ENCODE results near the gene CYFIP2.
A peak's percentile ranks its signal among the peaks of the same experiment; 100 is the strongest.

Gene CYFIP2

GRCh38 chr5:157290156-157290980, 24.4 kb downstream of the CYFIP2 start:
- H3K18ac ChIP-seq (ENCODE audit: low read length), result no peak overlapping the region
- no peak overlapping the region for H4K8ac ChIP-seq (ENCODE audit: low read depth, low read length)
- no peak overlapping the region for H4K91ac ChIP-seq (ENCODE audit: low read depth, low read length, poor library complexity)
- H3K4me1 ChIP-seq (ENCODE audit: control insufficient read depth in 2 of 2, insufficient read depth in 1 of 2, low read depth in 1 of 2, low read length in 2 of 2), result peaks cover 0 to 2% of the 10 kb centered on the region in 2 donors
- H2AK5ac ChIP-seq (ENCODE audit: low read depth, low read length), result no peak overlapping the region
- H2AFZ ChIP-seq (ENCODE audit: low read length), result no peak overlapping the region
- H3K79me1 ChIP-seq (ENCODE audit: low read depth, low read length), result no peaks in the 10 kb centered on the region
- H2BK120ac ChIP-seq (ENCODE audit: low read depth, low read length), result no peak overlapping the region
- H3K36me3 ChIP-seq (replicated peaks in 1 of 2; ENCODE audit: control insufficient read depth in 2 of 2, insufficient read depth in 2 of 2, low read length in 2 of 2), result peaks cover 20 to 96% of the 10 kb centered on the region in 2 donors
- H2BK12ac ChIP-seq (ENCODE audit: low read length), result no peak overlapping the region
- H3K9ac ChIP-seq (ENCODE audit: low read depth, low read length, poor library complexity), result no peak overlapping the region
- H3K27me3 ChIP-seq (ENCODE audit: control insufficient read depth in 3 of 3, insufficient read depth in 3 of 3, low read depth in 1 of 3, low read length in 3 of 3), result no peaks in the 10 kb centered on the region
- H2BK5ac ChIP-seq (ENCODE audit: low read length), result no peak overlapping the region
- H3K4me3 ChIP-seq (ENCODE audit: low read length in 2 of 2), result no peak overlapping the region
- H3K23ac ChIP-seq (ENCODE audit: low read depth, low read length, poor library complexity), result no peak overlapping the region
- H3K14ac ChIP-seq (ENCODE audit: low read length), result no peak overlapping the region
- no peaks in the 10 kb centered on the region for H3K9me3 ChIP-seq (replicated peaks in 1 of 2; ENCODE audit: control insufficient read depth in 2 of 2, insufficient read depth in 1 of 2, low read depth in 1 of 2, low read length in 2 of 2)
- no peak overlapping the region for H3K4ac ChIP-seq (ENCODE audit: low read length)
- no CpG with 5 or more reads among the region's 6 CpGs for WGBS, 2 donors (ENCODE audit: extremely low coverage in 2 of 2, insufficient read length in 2 of 2, insufficient replicate concordance in 1 of 2)
- H3K4me2 ChIP-seq (ENCODE audit: insufficient read depth, low read length, poor library complexity, severe bottlenecking), result no peak overlapping the region
- no peak overlapping the region for H3K27ac ChIP-seq (replicated peaks; ENCODE audit: low read length)
- H2BK15ac ChIP-seq (ENCODE audit: low read length), result no peak overlapping the region
- DNase-seq (ENCODE audit: low spot score), result no peak

- Histone ChIP-seq H3K27ac (replicated peaks; ENCODE audit: low read length) (no peak overlapping the region), H3K4me2 (ENCODE audit: insufficient read depth, low read length, poor library complexity, severe bottlenecking) (no peak overlapping the region), H2BK15ac (ENCODE audit: low read length) (no peak overlapping the region), H2AK5ac (ENCODE audit: low read depth, low read length) (no peak overlapping the region), H3K23ac (ENCODE audit: low read depth, low read length, poor library complexity) (no peak overlapping the region), H3K79me1 (ENCODE audit: low read depth, low read length) (no peaks in the 10 kb centered on the region), H3K27me3 (ENCODE audit: control insufficient read depth in 3 of 3, insufficient read depth in 3 of 3, low read depth in 1 of 3, low read length in 3 of 3) (no peaks in the 10 kb centered on the region), H4K91ac (ENCODE audit: low read depth, low read length, poor library complexity) (no peak overlapping the region), H2BK120ac (ENCODE audit: low read depth, low read length) (no peak overlapping the region), H4K8ac (ENCODE audit: low read depth, low read length) (no peak overlapping the region), H2BK5ac (ENCODE audit: low read length) (no peak overlapping the region), H3K4me1 (ENCODE audit: control insufficient read depth in 2 of 2, insufficient read depth in 1 of 2, low read depth in 1 of 2, low read length in 2 of 2) (peaks cover 0 to 2% of the 10 kb centered on the region in 2 donors), H3K9me3 (replicated peaks in 1 of 2; ENCODE audit: control insufficient read depth in 2 of 2, insufficient read depth in 1 of 2, low read depth in 1 of 2, low read length in 2 of 2) (no peaks in the 10 kb centered on the region), H3K36me3 (replicated peaks in 1 of 2; ENCODE audit: control insufficient read depth in 2 of 2, insufficient read depth in 2 of 2, low read length in 2 of 2) (peaks cover 19 to 96% of the 10 kb centered on the region in 2 donors), H2BK12ac (ENCODE audit: low read length) (no peak overlapping the region), H3K9ac (ENCODE audit: low read depth, low read length, poor library complexity) (no peak overlapping the region), H3K4me3 (ENCODE audit: low read length in 2 of 2) (no peak overlapping the region), H3K18ac (ENCODE audit: low read length) (no peak overlapping the region), H3K4ac (ENCODE audit: low read length) (no peak overlapping the region), H2AFZ (ENCODE audit: low read length) (no peak overlapping the region), H3K14ac (ENCODE audit: low read length) (peak overlapping the region; percentile 49)
- WGBS, 2 donors (ENCODE audit: extremely low coverage in 2 of 2, insufficient read length in 2 of 2, insufficient replicate concordance in 1 of 2), result no CpG with 5 or more reads among the region's 10 CpGs
- no peak for DNase-seq (ENCODE audit: low spot score)
Measured at GRCh38 chr5:157290981-157291711, 25.2 kb downstream of the CYFIP2 start.

- Histone ChIP-seq H4K8ac (ENCODE audit: low read depth, low read length) (no peak overlapping the region), H3K4me3 (ENCODE audit: low read length in 2 of 2) (no peak overlapping the region), H3K36me3 (replicated peaks in 1 of 2; ENCODE audit: control insufficient read depth in 2 of 2, insufficient read depth in 2 of 2, low read length in 2 of 2) (peaks cover 14 to 96% of the 10 kb centered on the region in 2 donors), H3K27ac (replicated peaks; ENCODE audit: low read length) (no peak overlapping the region), H3K9ac (ENCODE audit: low read depth, low read length, poor library complexity) (no peak overlapping the region), H3K4me2 (ENCODE audit: insufficient read depth, low read length, poor library complexity, severe bottlenecking) (no peak overlapping the region), H2BK15ac (ENCODE audit: low read length) (no peak overlapping the region), H3K14ac (ENCODE audit: low read length) (no peak overlapping the region), H3K9me3 (replicated peaks in 1 of 2; ENCODE audit: control insufficient read depth in 2 of 2, insufficient read depth in 1 of 2, low read depth in 1 of 2, low read length in 2 of 2) (no peaks in the 10 kb centered on the region), H2AK5ac (ENCODE audit: low read depth, low read length) (no peak overlapping the region), H3K23ac (ENCODE audit: low read depth, low read length, poor library complexity) (no peak overlapping the region), H3K4ac (ENCODE audit: low read length) (no peak overlapping the region), H2BK5ac (ENCODE audit: low read length) (no peak overlapping the region), H2AFZ (ENCODE audit: low read length) (no peak overlapping the region), H4K91ac (ENCODE audit: low read depth, low read length, poor library complexity) (no peak overlapping the region), H3K18ac (ENCODE audit: low read length) (no peak overlapping the region), H3K4me1 (ENCODE audit: control insufficient read depth in 2 of 2, insufficient read depth in 1 of 2, low read depth in 1 of 2, low read length in 2 of 2) (peaks cover 0 to 2% of the 10 kb centered on the region in 2 donors), H3K27me3 (ENCODE audit: control insufficient read depth in 3 of 3, insufficient read depth in 3 of 3, low read depth in 1 of 3, low read length in 3 of 3) (no peaks in the 10 kb centered on the region), H3K79me1 (ENCODE audit: low read depth, low read length) (no peaks in the 10 kb centered on the region), H2BK12ac (ENCODE audit: low read length) (no peak overlapping the region), H2BK120ac (ENCODE audit: low read depth, low read length) (no peak overlapping the region)
- WGBS, 2 donors (ENCODE audit: extremely low coverage in 2 of 2, insufficient read length in 2 of 2, insufficient replicate concordance in 1 of 2), result no CpG with 5 or more reads among the region's 3 CpGs
- DNase-seq (ENCODE audit: low spot score), result no peak
Measured at GRCh38 chr5:157292599-157292998, 26.7 kb downstream of the CYFIP2 start.

- H3K18ac ChIP-seq (ENCODE audit: low read length), result no peak overlapping the region
- H2BK5ac ChIP-seq (ENCODE audit: low read length), result no peak overlapping the region
- no CpG with 5 or more reads among the region's 7 CpGs for WGBS, 2 donors (ENCODE audit: extremely low coverage in 2 of 2, insufficient read length in 2 of 2, insufficient replicate concordance in 1 of 2)
Measured at GRCh38 chr5:157294407-157295091, 28.6 kb downstream of the CYFIP2 start.

More at GRCh38 chr5:157294407-157295091, 28.6 kb downstream of the CYFIP2 start:
- Histone ChIP-seq H3K4me3 (ENCODE audit: low read length in 2 of 2) (no peak overlapping the region), H3K4me2 (ENCODE audit: insufficient read depth, low read length, poor library complexity, severe bottlenecking) (no peak overlapping the region), H3K27ac (replicated peaks; ENCODE audit: low read length) (no peak overlapping the region), H3K9ac (ENCODE audit: low read depth, low read length, poor library complexity) (no peak overlapping the region), H3K4ac (ENCODE audit: low read length) (no peak overlapping the region), H3K9me3 (replicated peaks in 1 of 2; ENCODE audit: control insufficient read depth in 2 of 2, insufficient read depth in 1 of 2, low read depth in 1 of 2, low read length in 2 of 2) (no peaks in the 10 kb centered on the region), H2BK120ac (ENCODE audit: low read depth, low read length) (no peak overlapping the region), H2BK15ac (ENCODE audit: low read length) (no peak overlapping the region), H3K27me3 (ENCODE audit: control insufficient read depth in 3 of 3, insufficient read depth in 3 of 3, low read depth in 1 of 3, low read length in 3 of 3) (no peaks in the 10 kb centered on the region), H3K23ac (ENCODE audit: low read depth, low read length, poor library complexity) (no peak overlapping the region), H4K91ac (ENCODE audit: low read depth, low read length, poor library complexity) (no peak overlapping the region), H3K14ac (ENCODE audit: low read length) (no peak overlapping the region), H3K79me1 (ENCODE audit: low read depth, low read length) (no peaks in the 10 kb centered on the region), H3K36me3 (replicated peaks in 1 of 2; ENCODE audit: control insufficient read depth in 2 of 2, insufficient read depth in 2 of 2, low read length in 2 of 2) (peaks cover 10 to 96% of the 10 kb centered on the region in 2 donors), H2AK5ac (ENCODE audit: low read depth, low read length) (no peak overlapping the region), H2AFZ (ENCODE audit: low read length) (no peak overlapping the region), H3K4me1 (ENCODE audit: control insufficient read depth in 2 of 2, insufficient read depth in 1 of 2, low read depth in 1 of 2, low read length in 2 of 2) (peaks cover 0 to 2% of the 10 kb centered on the region in 2 donors), H4K8ac (ENCODE audit: low read depth, low read length) (no peak overlapping the region), H2BK12ac (ENCODE audit: low read length) (no peak overlapping the region)
- no peak for DNase-seq (ENCODE audit: low spot score)

Measured in neuronal stem cell (in vitro differentiated cells).